Measurements from ENCODE around the gene ARMC8. TPM values are rescaled to one million over a fixed set of nuclear protein-coding genes. Genes with fewer than 3 reads are reported as not detected.

ARMC8 gene
- total and polyA plus RNA-seq, 8 donors: 7.6 to 21.1 (median 16.9) TPM

GRCh38 chr3:138325990-138326389, 138.9 kb downstream of the ARMC8 start:
- no peaks in the 10 kb centered on the region for H3K9me3 ChIP-seq
- H3K36me3 ChIP-seq: no peaks in the 10 kb centered on the region
- intact Hi-C loops (cut with DNase I): no loop called here
- H3K27me3 ChIP-seq: no peaks in the 10 kb centered on the region
- H3K27ac ChIP-seq: no peak overlapping the region
- FAIRE-seq: no peak
- H3K4me1 ChIP-seq: peaks cover 0 to 6% (median 5%) of the 10 kb centered on the region in 3 donors
- TF ChIP-seq, protein P1, sequence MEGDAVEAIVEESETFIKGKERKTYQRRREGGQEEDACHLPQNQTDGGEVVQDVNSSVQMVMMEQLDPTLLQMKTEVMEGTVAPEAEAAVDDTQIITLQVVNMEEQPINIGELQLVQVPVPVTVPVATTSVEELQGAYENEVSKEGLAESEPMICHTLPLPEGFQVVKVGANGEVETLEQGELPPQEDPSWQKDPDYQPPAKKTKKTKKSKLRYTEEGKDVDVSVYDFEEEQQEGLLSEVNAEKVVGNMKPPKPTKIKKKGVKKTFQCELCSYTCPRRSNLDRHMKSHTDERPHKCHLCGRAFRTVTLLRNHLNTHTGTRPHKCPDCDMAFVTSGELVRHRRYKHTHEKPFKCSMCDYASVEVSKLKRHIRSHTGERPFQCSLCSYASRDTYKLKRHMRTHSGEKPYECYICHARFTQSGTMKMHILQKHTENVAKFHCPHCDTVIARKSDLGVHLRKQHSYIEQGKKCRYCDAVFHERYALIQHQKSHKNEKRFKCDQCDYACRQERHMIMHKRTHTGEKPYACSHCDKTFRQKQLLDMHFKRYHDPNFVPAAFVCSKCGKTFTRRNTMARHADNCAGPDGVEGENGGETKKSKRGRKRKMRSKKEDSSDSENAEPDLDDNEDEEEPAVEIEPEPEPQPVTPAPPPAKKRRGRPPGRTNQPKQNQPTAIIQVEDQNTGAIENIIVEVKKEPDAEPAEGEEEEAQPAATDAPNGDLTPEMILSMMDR (IDR thresholded peaks at IDR 0.05): no peak
- no peak for DNase-seq
- no peak overlapping the region for H3K4me3 ChIP-seq
- no peak for ATAC-seq

DNA sequence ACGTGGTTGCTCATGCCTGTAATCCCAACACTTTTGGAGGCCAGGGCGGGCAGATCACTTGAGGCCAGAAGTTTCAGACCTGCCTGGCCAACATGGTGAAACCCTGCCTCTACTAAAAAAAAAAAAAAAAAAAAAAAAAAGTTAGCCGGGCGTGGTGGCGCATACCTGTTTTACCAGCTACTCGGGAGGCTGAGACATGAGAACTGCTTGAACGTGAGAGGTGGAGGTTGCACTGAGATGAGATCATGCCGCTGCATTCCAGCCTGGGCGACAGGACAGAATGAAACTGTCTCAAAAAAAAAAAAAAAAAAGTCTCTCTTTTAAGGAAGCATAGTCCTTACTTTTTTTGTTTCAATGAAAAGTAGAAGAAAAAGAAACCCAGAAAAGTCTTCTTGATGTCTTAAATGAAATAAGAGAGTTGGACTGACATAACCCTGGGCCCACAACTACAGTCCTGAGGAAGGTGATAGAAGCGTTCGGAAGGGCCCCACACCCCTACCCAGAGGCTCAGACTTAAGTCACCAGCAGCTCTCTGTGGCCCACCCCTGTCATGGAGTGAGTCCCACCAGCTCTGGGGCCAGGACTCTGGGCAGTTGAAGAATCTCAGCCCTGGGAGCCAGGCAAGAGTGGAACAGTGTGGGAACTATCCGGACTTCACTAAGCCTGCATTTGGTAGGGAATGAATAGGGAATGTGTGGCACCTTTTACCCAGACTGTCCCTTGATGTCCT, 139.9 kb downstream of the ARMC8 start:
- Histone ChIP-seq H3K4me1 (peaks cover 0 to 6% (median 5%) of the 10 kb centered on the region in 3 donors), H3K27ac (no peak overlapping the region), H3K4me3 (no peak overlapping the region), H3K9me3 (no peaks in the 10 kb centered on the region), H3K36me3 (no peaks in the 10 kb centered on the region), H3K27me3 (no peaks in the 10 kb centered on the region)
- TF ChIP-seq, protein P1 (IDR thresholded peaks at IDR 0.05): no peak
- FAIRE-seq: no peak
- WGBS, 2 donors: 92 to 94% methylated on average over 12 of the region's 12 CpGs
- intact Hi-C loops (cut with DNase I): no loop called here
- ATAC-seq: no peak
- DNase-seq: no peak

- Histone ChIP-seq H3K4me1 (peaks cover 0 to 6% (median 5%) of the 10 kb centered on the region in 3 donors), H3K9me3 (no peaks in the 10 kb centered on the region), H3K27ac (no peak overlapping the region), H3K4me3 (no peak overlapping the region), H3K36me3 (no peaks in the 10 kb centered on the region), H3K27me3 (no peaks in the 10 kb centered on the region)
- intact Hi-C loops (cut with DNase I): no loop called here
- ATAC-seq (no peak), DNase-seq (no peak), FAIRE-seq (no peak)
- 85% methylated on average over 4 of the region's 4 CpGs for WGBS, 2 donors
- TF ChIP-seq, protein P1 (IDR thresholded peaks at IDR 0.05): no peak
These were observed 140.7 kb downstream of the ARMC8 start for GRCh38 chr3:138327831-138328230.

- ATAC-seq (no peak), FAIRE-seq (no peak), DNase-seq (no peak)
- Histone ChIP-seq H3K36me3 (no peaks in the 10 kb centered on the region), H3K27me3 (no peaks in the 10 kb centered on the region), H3K9me3 (no peaks in the 10 kb centered on the region), H3K4me3 (no peak overlapping the region), H3K27ac (no peak overlapping the region), H3K4me1 (peaks cover 0 to 6% (median 5%) of the 10 kb centered on the region in 3 donors)
- WGBS, 2 donors: 36 to 41% methylated on average over 2 of the region's 2 CpGs
- intact Hi-C loops (cut with DNase I): no loop called here
- TF ChIP-seq, protein P1 (IDR thresholded peaks at IDR 0.05): no peak
These were observed 141.2 kb downstream of the ARMC8 start for GRCh38 chr3:138328341-138328740.
